ENCODE measurements around the gene CRNN.

The CRNN gene

GRCh38 chr1:152410599-152410998 lies 3.5 kb downstream of the CRNN start:
- Histone ChIP-seq H3K4me3 (replicated peaks; ENCODE audit: insufficient read depth, low read length) (no peak overlapping the region), H3K27me3 (ENCODE audit: insufficient read depth, poor library complexity, severe bottlenecking) (no peaks in the 10 kb centered on the region), H3K27ac (replicated peaks) (no peak overlapping the region)
- no peak for TF ChIP-seq CTCF (IDR thresholded peaks at IDR 0.05; ENCODE audit: insufficient read depth, low read length)
- TF ChIP-seq REST (IDR thresholded peaks at IDR 0.05; ENCODE audit: insufficient replicate concordance, low read depth), result no peak
- no peak for TF ChIP-seq GABPA (IDR thresholded peaks at IDR 0.05; ENCODE audit: low read depth)
- no peak for TF ChIP-seq POLR2AphosphoS5 (IDR thresholded peaks at IDR 0.05; ENCODE audit: low read depth)
- no peak for TF ChIP-seq SPI1 (IDR thresholded peaks at IDR 0.05; ENCODE audit: borderline replicate concordance, low read depth)
- DNase-seq (ENCODE audit: low read depth in 1 of 2, low spot score in 1 of 2), result no peak

GRCh38 chr1:152410028-152410427 lies 4.0 kb downstream of the CRNN start:
- Histone ChIP-seq H3K4me3 (replicated peaks; ENCODE audit: insufficient read depth, low read length) (no peak overlapping the region), H3K27me3 (ENCODE audit: insufficient read depth, poor library complexity, severe bottlenecking) (no peaks in the 10 kb centered on the region), H3K27ac (replicated peaks) (no peak overlapping the region)
- no peak for TF ChIP-seq CTCF (IDR thresholded peaks at IDR 0.05; ENCODE audit: insufficient read depth, low read length)
- TF ChIP-seq REST (IDR thresholded peaks at IDR 0.05; ENCODE audit: insufficient replicate concordance, low read depth), result no peak
- TF ChIP-seq GABPA (IDR thresholded peaks at IDR 0.05; ENCODE audit: low read depth), result no peak
- TF ChIP-seq POLR2AphosphoS5 (IDR thresholded peaks at IDR 0.05; ENCODE audit: low read depth), result no peak
- no peak for TF ChIP-seq SPI1 (IDR thresholded peaks at IDR 0.05; ENCODE audit: borderline replicate concordance, low read depth)
- DNase-seq (ENCODE audit: low read depth in 1 of 2, low spot score in 1 of 2), result no peak

GRCh38 chr1:152408664-152409063 lies 5.4 kb downstream of the CRNN start:
- no peak overlapping the region for H3K4me3 ChIP-seq (replicated peaks; ENCODE audit: insufficient read depth, low read length)
- TF ChIP-seq SPI1 (IDR thresholded peaks at IDR 0.05; ENCODE audit: borderline replicate concordance, low read depth) (no peak), GABPA (IDR thresholded peaks at IDR 0.05; ENCODE audit: low read depth) (no peak), REST (IDR thresholded peaks at IDR 0.05; ENCODE audit: insufficient replicate concordance, low read depth) (no peak), CTCF (IDR thresholded peaks at IDR 0.05; ENCODE audit: insufficient read depth, low read length) (no peak), POLR2AphosphoS5 (IDR thresholded peaks at IDR 0.05; ENCODE audit: low read depth) (no peak)
- H3K27me3 ChIP-seq (ENCODE audit: insufficient read depth, poor library complexity, severe bottlenecking), result no peaks in the 10 kb centered on the region
- no peak for DNase-seq (ENCODE audit: low read depth in 1 of 2, low spot score in 1 of 2)
- H3K27ac ChIP-seq (replicated peaks), result no peak overlapping the region
